ENCODE measurements around the gene CAPN13.

The CAPN13 gene

DNA sequence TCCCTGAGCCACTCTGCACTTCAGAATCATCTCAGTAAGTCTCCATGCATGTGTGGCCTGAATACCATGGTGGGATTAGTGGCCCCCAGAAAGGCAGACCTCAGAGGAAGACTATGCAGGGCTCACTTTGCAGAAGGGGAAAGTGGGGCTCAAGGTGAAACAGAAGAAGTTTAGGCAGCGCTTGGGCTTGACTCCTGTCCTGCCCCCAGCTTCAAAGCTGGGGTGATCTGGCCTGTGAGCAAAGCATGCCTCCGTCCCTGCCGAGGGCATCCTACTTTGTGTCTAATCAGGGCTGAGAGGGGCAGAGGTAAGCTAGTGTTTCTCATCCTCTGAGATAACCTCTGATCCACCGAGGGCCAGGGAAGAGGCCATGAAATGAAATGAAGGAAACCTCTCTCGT, 7.9 kb downstream of the CAPN13 start:
- Histone ChIP-seq H3K27ac (ENCODE audit: poor library complexity, severe bottlenecking) (no peak overlapping the region), H3K9me3 (ENCODE audit: severe bottlenecking) (no peaks in the 10 kb centered on the region), H3K4me3 (ENCODE audit: severe bottlenecking) (no peak overlapping the region), H3K4me1 (ENCODE audit: insufficient read depth, poor library complexity, severe bottlenecking) (no peaks in the 10 kb centered on the region), H3K27me3 (ENCODE audit: insufficient read depth, poor library complexity, severe bottlenecking) (no peaks in the 10 kb centered on the region), H3K36me3 (ENCODE audit: low read depth) (no peaks in the 10 kb centered on the region)
- TF ChIP-seq, protein P1, sequence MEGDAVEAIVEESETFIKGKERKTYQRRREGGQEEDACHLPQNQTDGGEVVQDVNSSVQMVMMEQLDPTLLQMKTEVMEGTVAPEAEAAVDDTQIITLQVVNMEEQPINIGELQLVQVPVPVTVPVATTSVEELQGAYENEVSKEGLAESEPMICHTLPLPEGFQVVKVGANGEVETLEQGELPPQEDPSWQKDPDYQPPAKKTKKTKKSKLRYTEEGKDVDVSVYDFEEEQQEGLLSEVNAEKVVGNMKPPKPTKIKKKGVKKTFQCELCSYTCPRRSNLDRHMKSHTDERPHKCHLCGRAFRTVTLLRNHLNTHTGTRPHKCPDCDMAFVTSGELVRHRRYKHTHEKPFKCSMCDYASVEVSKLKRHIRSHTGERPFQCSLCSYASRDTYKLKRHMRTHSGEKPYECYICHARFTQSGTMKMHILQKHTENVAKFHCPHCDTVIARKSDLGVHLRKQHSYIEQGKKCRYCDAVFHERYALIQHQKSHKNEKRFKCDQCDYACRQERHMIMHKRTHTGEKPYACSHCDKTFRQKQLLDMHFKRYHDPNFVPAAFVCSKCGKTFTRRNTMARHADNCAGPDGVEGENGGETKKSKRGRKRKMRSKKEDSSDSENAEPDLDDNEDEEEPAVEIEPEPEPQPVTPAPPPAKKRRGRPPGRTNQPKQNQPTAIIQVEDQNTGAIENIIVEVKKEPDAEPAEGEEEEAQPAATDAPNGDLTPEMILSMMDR (IDR thresholded peaks at IDR 0.05; ENCODE audit: poor library complexity, severe bottlenecking) = no peak
- ATAC-seq (ENCODE audit: low read depth) = no peak
- DNase-seq (ENCODE audit: low spot score) = no peak

GRCh38 chr2:30798536-30798991, 8.7 kb downstream of the CAPN13 start:
- H3K36me3 ChIP-seq (ENCODE audit: low read depth) = no peaks in the 10 kb centered on the region

GRCh38 chr2:30797381-30798015, 9.7 kb downstream of the CAPN13 start:
- Histone ChIP-seq H3K27me3 (ENCODE audit: insufficient read depth, poor library complexity, severe bottlenecking) (peaks cover 3% of the 10 kb centered on the region), H3K4me1 (ENCODE audit: insufficient read depth, poor library complexity, severe bottlenecking) (no peaks in the 10 kb centered on the region), H3K36me3 (ENCODE audit: low read depth) (no peaks in the 10 kb centered on the region), H3K9me3 (ENCODE audit: severe bottlenecking) (no peaks in the 10 kb centered on the region), H3K27ac (ENCODE audit: poor library complexity, severe bottlenecking) (no peak overlapping the region), H3K4me3 (ENCODE audit: severe bottlenecking) (no peak overlapping the region)
- ATAC-seq (ENCODE audit: low read depth) (no peak), DNase-seq (ENCODE audit: low spot score) (no peak)
- TF ChIP-seq, protein P1 (IDR thresholded peaks at IDR 0.05; ENCODE audit: poor library complexity, severe bottlenecking) = no peak

More at GRCh38 chr2:30798536-30798991, 8.7 kb downstream of the CAPN13 start:
- no peaks in the 10 kb centered on the region for H3K9me3 ChIP-seq (ENCODE audit: severe bottlenecking)
- ATAC-seq (ENCODE audit: low read depth) (no peak), DNase-seq (ENCODE audit: low spot score) (no peak)
- TF ChIP-seq, protein P1 (IDR thresholded peaks at IDR 0.05; ENCODE audit: poor library complexity, severe bottlenecking) = no peak
- H3K4me3 ChIP-seq (ENCODE audit: severe bottlenecking) = no peak overlapping the region
- no peak overlapping the region for H3K27ac ChIP-seq (ENCODE audit: poor library complexity, severe bottlenecking)
- H3K27me3 ChIP-seq (ENCODE audit: insufficient read depth, poor library complexity, severe bottlenecking) = no peaks in the 10 kb centered on the region
- no peaks in the 10 kb centered on the region for H3K4me1 ChIP-seq (ENCODE audit: insufficient read depth, poor library complexity, severe bottlenecking)

GRCh38 chr2:30796699-30797098, 10.5 kb downstream of the CAPN13 start:
- Histone ChIP-seq H3K4me1 (ENCODE audit: insufficient read depth, poor library complexity, severe bottlenecking) (no peaks in the 10 kb centered on the region), H3K36me3 (ENCODE audit: low read depth) (no peaks in the 10 kb centered on the region), H3K4me3 (ENCODE audit: severe bottlenecking) (no peak overlapping the region), H3K9me3 (ENCODE audit: severe bottlenecking) (no peaks in the 10 kb centered on the region), H3K27me3 (ENCODE audit: insufficient read depth, poor library complexity, severe bottlenecking) (peaks cover 10% of the 10 kb centered on the region), H3K27ac (ENCODE audit: poor library complexity, severe bottlenecking) (no peak overlapping the region)
- ATAC-seq (ENCODE audit: low read depth) (peak; percentile 41; the same call in 1 of the 3 replicates), DNase-seq (ENCODE audit: low spot score) (no peak)
- TF ChIP-seq, protein P1 (IDR thresholded peaks at IDR 0.05; ENCODE audit: poor library complexity, severe bottlenecking) = no peak

GRCh38 chr2:30792521-30792920, 14.7 kb downstream of the CAPN13 start:
- no peaks in the 10 kb centered on the region for H3K4me1 ChIP-seq (ENCODE audit: insufficient read depth, poor library complexity, severe bottlenecking)
- no peak overlapping the region for H3K27ac ChIP-seq (ENCODE audit: poor library complexity, severe bottlenecking)
- no peaks in the 10 kb centered on the region for H3K36me3 ChIP-seq (ENCODE audit: low read depth)
- no peak for ATAC-seq (ENCODE audit: low read depth)
- no peaks in the 10 kb centered on the region for H3K9me3 ChIP-seq (ENCODE audit: severe bottlenecking)
- TF ChIP-seq, protein P1 (IDR thresholded peaks at IDR 0.05; ENCODE audit: poor library complexity, severe bottlenecking) = no peak
- no peak for DNase-seq (ENCODE audit: low spot score)
- no peak overlapping the region for H3K4me3 ChIP-seq (ENCODE audit: severe bottlenecking)
- H3K27me3 ChIP-seq (ENCODE audit: insufficient read depth, poor library complexity, severe bottlenecking) = peaks cover 16% of the 10 kb centered on the region
